ENCODE measurements around the gene TBC1D8B.
"Not testable (repeated sequence)": the region's sequence is repeated elsewhere in the genome, so short reads cannot be mapped to it uniquely, and the experiment has no call there.

The TBC1D8B gene

GRCh38 chrX:106862972-106863688 is 60.7 kb downstream of the TBC1D8B start:
- no peaks in the 10 kb centered on the region for H3K9me3 ChIP-seq (ENCODE audit: control insufficient read depth, insufficient read depth, low read length)
- no peaks in the 10 kb centered on the region for H3K9me2 ChIP-seq (replicated peaks; ENCODE audit: control insufficient read depth, low read length)
- TF ChIP-seq CTCF (IDR thresholded peaks at IDR 0.05; ENCODE audit: low read depth, low read length, poor library complexity, severe bottlenecking), result peak; percentile 70
- no peak for TF ChIP-seq EZH2phosphoT487 (IDR thresholded peaks at IDR 0.05; ENCODE audit: borderline replicate concordance, low read length)
- no peaks in the 10 kb centered on the region for H3K36me3 ChIP-seq (ENCODE audit: control insufficient read depth, low read length)
- H3K4me2 ChIP-seq (ENCODE audit: low read length), result no peak overlapping the region
- H3K79me2 ChIP-seq (ENCODE audit: control insufficient read depth, low read length), result no peaks in the 10 kb centered on the region
- H4K20me1 ChIP-seq (ENCODE audit: control insufficient read depth, insufficient read depth, low read depth, low read length), result no peaks in the 10 kb centered on the region
- H3F3A ChIP-seq (ENCODE audit: control insufficient read depth, insufficient read depth), result no peaks in the 10 kb centered on the region
- no peak overlapping the region for H3K27ac ChIP-seq (ENCODE audit: low read depth, low read length)
- no peak overlapping the region for H3K4me3 ChIP-seq (ENCODE audit: low read length)
- no peaks in the 10 kb centered on the region for H3K27me3 ChIP-seq (ENCODE audit: control insufficient read depth, low read length)
- no peaks in the 10 kb centered on the region for H3K4me1 ChIP-seq (ENCODE audit: control insufficient read depth, low read length)

- H3K9me3 ChIP-seq (ENCODE audit: control insufficient read depth, insufficient read depth, low read length), result no peaks in the 10 kb centered on the region
- no peaks in the 10 kb centered on the region for H3K27me3 ChIP-seq (ENCODE audit: control insufficient read depth, low read length)
- H3K27ac ChIP-seq (ENCODE audit: low read depth, low read length), result no peak overlapping the region
- H3K4me1 ChIP-seq (ENCODE audit: control insufficient read depth, low read length), result no peaks in the 10 kb centered on the region
- no peaks in the 10 kb centered on the region for H3K36me3 ChIP-seq (ENCODE audit: control insufficient read depth, low read length)
- H3K4me3 ChIP-seq (ENCODE audit: low read length), result no peak overlapping the region
- H3K4me2 ChIP-seq (ENCODE audit: low read length), result no peak overlapping the region
- H3K79me2 ChIP-seq (ENCODE audit: control insufficient read depth, low read length), result no peaks in the 10 kb centered on the region
- H4K20me1 ChIP-seq (ENCODE audit: control insufficient read depth, insufficient read depth, low read depth, low read length), result no peaks in the 10 kb centered on the region
- no peaks in the 10 kb centered on the region for H3F3A ChIP-seq (ENCODE audit: control insufficient read depth, insufficient read depth)
- TF ChIP-seq EZH2phosphoT487 (IDR thresholded peaks at IDR 0.05; ENCODE audit: borderline replicate concordance, low read length) (no peak), CTCF (IDR thresholded peaks at IDR 0.05; ENCODE audit: low read depth, low read length, poor library complexity, severe bottlenecking) (no peak)
- no peaks in the 10 kb centered on the region for H3K9me2 ChIP-seq (replicated peaks; ENCODE audit: control insufficient read depth, low read length)
These were observed 61.2 kb downstream of the TBC1D8B start for GRCh38 chrX:106863697-106864096.

- H4K20me1 ChIP-seq (ENCODE audit: control insufficient read depth, insufficient read depth, low read depth, low read length); H3K9me2 ChIP-seq (replicated peaks; ENCODE audit: control insufficient read depth, low read length); H3F3A ChIP-seq (ENCODE audit: control insufficient read depth, insufficient read depth); H3K27me3 ChIP-seq (ENCODE audit: control insufficient read depth, low read length); H3K4me2 ChIP-seq (ENCODE audit: low read length); H3K27ac ChIP-seq (ENCODE audit: low read depth, low read length); H3K4me3 ChIP-seq (ENCODE audit: low read length); H3K79me2 ChIP-seq (ENCODE audit: control insufficient read depth, low read length); H3K36me3 ChIP-seq (ENCODE audit: control insufficient read depth, low read length); H3K9me3 ChIP-seq (ENCODE audit: control insufficient read depth, insufficient read depth, low read length); H3K4me1 ChIP-seq (ENCODE audit: control insufficient read depth, low read length): not testable (repeated sequence)
These were observed 70.3 kb downstream of the TBC1D8B start for GRCh38 chrX:106872796-106873195.

GRCh38 chrX:106874075-106874474 is 71.6 kb downstream of the TBC1D8B start:
- H3K27me3 ChIP-seq (ENCODE audit: control insufficient read depth, low read length), result no peaks in the 10 kb centered on the region
- H3K27ac ChIP-seq (ENCODE audit: low read depth, low read length), result no peak overlapping the region
- H3K4me1 ChIP-seq (ENCODE audit: control insufficient read depth, low read length), result no peaks in the 10 kb centered on the region
- no peaks in the 10 kb centered on the region for H3K36me3 ChIP-seq (ENCODE audit: control insufficient read depth, low read length)
- H3K9me3 ChIP-seq (ENCODE audit: control insufficient read depth, insufficient read depth, low read length), result no peaks in the 10 kb centered on the region
- H3K4me3 ChIP-seq (ENCODE audit: low read length), result no peak overlapping the region
- H3K79me2 ChIP-seq (ENCODE audit: control insufficient read depth, low read length), result no peaks in the 10 kb centered on the region
- no peak overlapping the region for H3K4me2 ChIP-seq (ENCODE audit: low read length)
- TF ChIP-seq EZH2phosphoT487 (IDR thresholded peaks at IDR 0.05; ENCODE audit: borderline replicate concordance, low read length), result no peak
- peak; percentile 44 for TF ChIP-seq CTCF (IDR thresholded peaks at IDR 0.05; ENCODE audit: low read depth, low read length, poor library complexity, severe bottlenecking)
- H3F3A ChIP-seq (ENCODE audit: control insufficient read depth, insufficient read depth), result no peaks in the 10 kb centered on the region
- no peaks in the 10 kb centered on the region for H4K20me1 ChIP-seq (ENCODE audit: control insufficient read depth, insufficient read depth, low read depth, low read length)
- H3K9me2 ChIP-seq (replicated peaks; ENCODE audit: control insufficient read depth, low read length), result no peaks in the 10 kb centered on the region
